GM11168 (cell line): ENCODE results near the gene G0S2.

ENCODE experiments used
- in situ Hi-C: fragments of 300-500 bp; cut with MboI; formaldehyde crosslinking; loops from one replicate; pipeline ENCODE4 v1.12.0; 2022; ENCODE audit warnings: low sequenced_read_pairs; ENCODE audit not compliant: unreplicated experiment

The G0S2 gene

GRCh38 chr1:209710093-209710492 is 34.9 kb downstream of the G0S2 start:
- in situ Hi-C loops: no loop called here

DNA sequence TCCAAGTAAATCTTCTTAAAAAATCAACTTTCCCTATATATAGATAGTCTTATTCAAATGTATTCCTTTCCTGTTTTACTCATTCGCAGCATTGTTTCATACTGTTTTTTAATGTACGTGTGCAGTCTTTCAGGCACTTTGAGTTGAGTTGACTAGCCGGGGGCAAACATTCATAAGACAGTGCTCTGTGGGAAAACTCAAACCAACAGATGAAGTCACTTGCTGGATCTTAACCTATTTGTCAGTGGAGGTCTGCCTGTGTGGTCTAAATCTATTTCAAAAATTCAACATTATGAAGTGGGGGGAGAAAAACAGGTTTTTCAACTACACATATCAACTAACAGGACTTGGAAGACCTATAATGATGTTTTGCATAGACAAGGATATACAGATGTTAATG is 35.6 kb downstream of the G0S2 start:
- in situ Hi-C loops: no loop called here

DNA sequence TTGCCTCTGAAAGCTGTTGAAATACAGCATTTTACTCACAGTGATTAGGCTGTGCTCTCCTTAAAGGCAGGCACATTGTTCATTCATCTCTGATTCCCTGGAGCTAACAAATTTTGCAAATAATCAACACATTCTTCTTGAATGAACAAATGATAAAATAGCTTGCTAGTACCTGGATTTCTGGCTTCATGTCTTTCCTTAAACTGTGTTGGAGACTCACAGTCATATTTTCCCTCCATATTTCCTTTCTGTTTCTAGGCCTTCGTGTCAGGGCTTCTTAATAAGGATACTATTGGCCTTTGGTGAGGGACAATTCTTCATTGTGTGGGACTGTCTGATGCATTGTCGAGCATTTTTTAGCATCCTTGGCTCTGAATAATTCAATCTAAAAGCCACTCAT is 39.1 kb downstream of the G0S2 start:
- in situ Hi-C loops: no loop called here

DNA sequence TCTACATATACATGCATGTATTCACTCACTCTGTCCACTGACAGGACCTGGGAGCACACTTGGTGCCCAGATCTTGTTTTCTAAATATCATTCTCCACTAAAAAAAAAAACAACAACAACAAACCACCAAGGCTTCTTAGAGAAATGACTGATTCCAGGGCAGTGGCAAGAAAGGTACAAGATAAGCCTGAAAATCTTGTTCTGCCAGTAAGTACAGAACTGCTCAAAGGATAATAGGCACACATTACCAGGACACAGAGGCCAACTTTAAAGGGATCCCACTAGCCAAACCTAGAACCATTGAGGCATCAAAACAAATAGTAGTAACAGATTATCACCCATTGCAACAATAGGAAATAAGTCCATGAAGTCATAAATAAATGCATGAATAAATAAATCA is 40.1 kb downstream of the G0S2 start:
- in situ Hi-C loops: no loop called here

DNA sequence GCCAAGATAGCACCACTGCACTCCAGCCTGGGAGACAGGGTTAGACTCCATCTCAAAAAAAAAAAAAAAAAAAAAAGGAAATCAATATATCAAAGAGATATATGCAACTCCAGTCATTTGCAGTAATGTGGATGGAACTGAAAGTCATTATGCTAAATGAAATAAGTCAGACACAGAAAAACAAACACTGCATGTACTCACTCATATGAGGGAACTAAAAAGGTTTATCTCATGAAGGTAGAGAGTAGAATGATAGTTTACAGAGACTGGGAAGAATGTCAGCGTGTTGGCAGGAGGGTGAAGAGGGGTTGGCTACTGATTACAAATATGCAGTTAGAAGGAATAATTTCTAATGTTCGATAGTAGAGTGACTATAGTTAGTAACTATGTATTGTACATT is 42.6 kb downstream of the G0S2 start:
- in situ Hi-C loops: no loop called here

- in situ Hi-C loops: no loop called here
These were observed 45.1 kb downstream of the G0S2 start for GRCh38 chr1:209720326-209720725.

GRCh38 chr1:209720826-209721225 is 45.6 kb downstream of the G0S2 start:
- in situ Hi-C loops: no loop called here

- in situ Hi-C loops: no loop called here
These were observed 46.1 kb downstream of the G0S2 start for GRCh38 chr1:209721323-209721722.

- in situ Hi-C loops: no loop called here
These were observed 48.1 kb downstream of the G0S2 start for GRCh38 chr1:209723265-209723664.

DNA sequence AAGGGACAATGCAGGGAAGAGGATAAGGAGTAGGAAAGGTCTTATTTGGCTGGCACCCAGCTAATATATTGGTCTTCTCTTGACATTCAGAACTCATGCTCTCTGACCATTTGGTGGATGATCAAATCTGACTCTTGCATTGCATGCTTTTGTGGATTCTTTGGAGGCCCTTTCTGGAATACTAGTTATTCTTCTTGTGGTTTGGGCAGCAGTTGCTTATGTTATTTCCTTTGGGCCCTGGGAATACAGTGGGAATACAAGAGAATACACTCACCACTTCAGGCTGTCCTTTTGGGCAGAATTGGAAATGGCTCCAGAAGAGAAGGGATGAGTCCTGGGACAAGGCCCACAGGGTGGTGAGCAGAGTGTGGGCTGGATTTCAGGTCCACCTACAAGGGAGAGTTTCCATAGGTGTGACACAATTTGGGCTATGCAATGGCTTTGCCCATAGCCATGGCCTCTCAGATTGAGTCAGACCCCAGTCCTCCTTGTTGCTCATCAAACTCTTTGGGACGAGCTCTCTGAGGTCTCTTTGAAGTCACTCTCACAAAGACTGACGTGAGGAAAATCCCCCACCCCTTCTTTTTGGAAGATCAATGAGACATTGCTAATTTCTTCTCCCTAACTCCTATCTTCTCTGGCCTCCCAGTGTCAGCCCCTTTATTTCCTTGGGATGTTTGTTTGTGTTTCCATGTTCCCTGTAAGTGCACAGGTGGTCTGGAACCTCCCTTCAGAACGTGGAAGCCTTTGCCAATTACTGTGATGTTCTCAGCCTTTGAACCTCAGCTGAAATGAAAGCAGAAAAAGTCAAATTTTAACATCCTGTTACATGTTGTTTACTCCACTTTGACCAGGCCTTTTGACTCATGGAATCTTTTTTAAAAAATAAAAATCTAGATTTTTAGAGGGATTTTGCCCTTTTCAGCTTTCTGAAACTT is 48.8 kb downstream of the G0S2 start:
- in situ Hi-C loops: no loop called here
